ENCODE results near the gene EXOC6B. TPM values are rescaled to one million over a fixed set of nuclear protein-coding genes. Genes with fewer than 3 reads are reported as not detected.
A peak's percentile ranks its signal among the peaks of the same experiment; 100 is the strongest.

The EXOC6B gene
- total RNA-seq, 2 experiments from 2014 or later, result 6.8 to 7.6 TPM

- Mint-ChIP-seq H3K27me3 (peaks cover 5% of the 10 kb centered on the region), H3K36me3 (no peaks in the 10 kb centered on the region), H3K4me1 (no peaks in the 10 kb centered on the region)
Measured at GRCh38 chr2:72841462-72842125, 15.8 kb upstream of the EXOC6B start.

GRCh38 chr2:72840066-72840465, 14.2 kb upstream of the EXOC6B start:
- H3K27ac Mint-ChIP-seq, result no peak overlapping the region
- H3K4me1 Mint-ChIP-seq, result no peaks in the 10 kb centered on the region
- no peak for DNase-seq
- no peak overlapping the region for H3K4me3 Mint-ChIP-seq
- H3K36me3 Mint-ChIP-seq, result no peaks in the 10 kb centered on the region
- peaks cover 5% of the 10 kb centered on the region for H3K27me3 Mint-ChIP-seq
- H3K9me3 Mint-ChIP-seq, result no peaks in the 10 kb centered on the region

More at GRCh38 chr2:72841462-72842125, 15.8 kb upstream of the EXOC6B start:
- Mint-ChIP-seq H3K4me3 (no peak overlapping the region), H3K27ac (no peak overlapping the region), H3K9me3 (no peaks in the 10 kb centered on the region)
- DNase-seq, result no peak

- peaks cover 5% of the 10 kb centered on the region for H3K4me1 Mint-ChIP-seq
- no peak overlapping the region for H3K4me3 Mint-ChIP-seq
- H3K27me3 Mint-ChIP-seq, result peaks cover 5% of the 10 kb centered on the region
- H3K36me3 Mint-ChIP-seq, result no peaks in the 10 kb centered on the region
- no peaks in the 10 kb centered on the region for H3K9me3 Mint-ChIP-seq
- H3K27ac Mint-ChIP-seq, result no peak overlapping the region
- DNase-seq, result no peak
Measured at GRCh38 chr2:72837171-72837570, 11.3 kb upstream of the EXOC6B start.

GRCh38 chr2:72835403-72835802, 9.6 kb upstream of the EXOC6B start:
- no peak overlapping the region for H3K4me3 Mint-ChIP-seq
- no peak overlapping the region for H3K27ac Mint-ChIP-seq
- H3K9me3 Mint-ChIP-seq, result no peaks in the 10 kb centered on the region
- H3K36me3 Mint-ChIP-seq, result no peaks in the 10 kb centered on the region
- H3K27me3 Mint-ChIP-seq, result no peaks in the 10 kb centered on the region
- H3K4me1 Mint-ChIP-seq, result peaks cover 6% of the 10 kb centered on the region
- DNase-seq, result no peak

GRCh38 chr2:72834596-72834995, 8.8 kb upstream of the EXOC6B start:
- peaks cover 8% of the 10 kb centered on the region for H3K4me1 Mint-ChIP-seq
- no peaks in the 10 kb centered on the region for H3K9me3 Mint-ChIP-seq
- no peak overlapping the region for H3K4me3 Mint-ChIP-seq
- H3K36me3 Mint-ChIP-seq, result no peaks in the 10 kb centered on the region
- peaks cover 6% of the 10 kb centered on the region for H3K27me3 Mint-ChIP-seq
- DNase-seq, result no peak
- no peak overlapping the region for H3K27ac Mint-ChIP-seq

GRCh38 chr2:72833084-72833714, 7.4 kb upstream of the EXOC6B start:
- Mint-ChIP-seq H3K36me3 (no peaks in the 10 kb centered on the region), H3K27ac (no peak overlapping the region), H3K27me3 (peaks cover 6% of the 10 kb centered on the region), H3K4me3 (no peak overlapping the region), H3K4me1 (peaks cover 8% of the 10 kb centered on the region), H3K9me3 (no peaks in the 10 kb centered on the region)
- DNase-seq, result no peak

- DNase-seq, result no peak
- Mint-ChIP-seq H3K27me3 (peaks cover 6% of the 10 kb centered on the region), H3K36me3 (no peaks in the 10 kb centered on the region), H3K4me1 (peaks cover 13% of the 10 kb centered on the region), H3K27ac (no peak overlapping the region), H3K9me3 (no peaks in the 10 kb centered on the region), H3K4me3 (no peak overlapping the region)
Measured at GRCh38 chr2:72830273-72830672, 4.4 kb upstream of the EXOC6B start.

GRCh38 chr2:72828840-72829507, 3.1 kb upstream of the EXOC6B start:
- H3K27ac Mint-ChIP-seq, result no peak overlapping the region

GRCh38 chr2:72827966-72828646, 2.3 kb upstream of the EXOC6B start:
- no peak for DNase-seq
- Mint-ChIP-seq H3K4me3 (no peak overlapping the region), H3K9me3 (no peaks in the 10 kb centered on the region), H3K4me1 (peaks cover 22% of the 10 kb centered on the region), H3K27me3 (peaks cover 6% of the 10 kb centered on the region), H3K36me3 (no peaks in the 10 kb centered on the region), H3K27ac (no peak overlapping the region)

More at GRCh38 chr2:72828840-72829507, 3.1 kb upstream of the EXOC6B start:
- H3K4me1 Mint-ChIP-seq, result peaks cover 23% of the 10 kb centered on the region
- no peak for DNase-seq
- H3K27me3 Mint-ChIP-seq, result peaks cover 6% of the 10 kb centered on the region
- H3K4me3 Mint-ChIP-seq, result no peak overlapping the region
- H3K36me3 Mint-ChIP-seq, result no peaks in the 10 kb centered on the region
- no peaks in the 10 kb centered on the region for H3K9me3 Mint-ChIP-seq

GRCh38 chr2:72827487-72827886, 1.7 kb upstream of the EXOC6B start:
- no peak for DNase-seq

GRCh38 chr2:72826156-72826477, 284 bp upstream of the EXOC6B start:
- H3K4me1 Mint-ChIP-seq, result peaks cover 30% of the 10 kb centered on the region

More at GRCh38 chr2:72827487-72827886, 1.7 kb upstream of the EXOC6B start:
- H3K27me3 Mint-ChIP-seq, result peaks cover 6% of the 10 kb centered on the region
- peaks cover 2% of the 10 kb centered on the region for H3K36me3 Mint-ChIP-seq
- H3K4me1 Mint-ChIP-seq, result peaks cover 24% of the 10 kb centered on the region
- no peak overlapping the region for H3K27ac Mint-ChIP-seq
- H3K4me3 Mint-ChIP-seq, result no peak overlapping the region
- no peaks in the 10 kb centered on the region for H3K9me3 Mint-ChIP-seq

GRCh38 chr2:72824224-72824842, 1.5 kb downstream of the EXOC6B start:
- no peak for DNase-seq
- H3K27ac Mint-ChIP-seq, result no peak overlapping the region

More at GRCh38 chr2:72826156-72826477, 284 bp upstream of the EXOC6B start:
- DNase-seq, result no peak
- peak overlapping the region; percentile 88 for H3K4me3 Mint-ChIP-seq
- H3K27ac Mint-ChIP-seq, result peak overlapping the region; percentile 56
- H3K9me3 Mint-ChIP-seq, result no peaks in the 10 kb centered on the region
- H3K36me3 Mint-ChIP-seq, result peaks cover 9% of the 10 kb centered on the region
- peaks cover 6% of the 10 kb centered on the region for H3K27me3 Mint-ChIP-seq

GRCh38 chr2:72822794-72823193, 3.0 kb downstream of the EXOC6B start:
- no peak for DNase-seq
- H3K4me3 Mint-ChIP-seq, result no peak overlapping the region
- H3K36me3 Mint-ChIP-seq, result peaks cover 12% of the 10 kb centered on the region
- no peaks in the 10 kb centered on the region for H3K9me3 Mint-ChIP-seq
- H3K4me1 Mint-ChIP-seq, result peaks cover 33% of the 10 kb centered on the region
- H3K27me3 Mint-ChIP-seq, result no peaks in the 10 kb centered on the region
- no peak overlapping the region for H3K27ac Mint-ChIP-seq

More at GRCh38 chr2:72824224-72824842, 1.5 kb downstream of the EXOC6B start:
- Mint-ChIP-seq H3K9me3 (no peaks in the 10 kb centered on the region), H3K4me1 (peaks cover 32% of the 10 kb centered on the region), H3K36me3 (peaks cover 12% of the 10 kb centered on the region), H3K4me3 (peak overlapping the region; percentile 89), H3K27me3 (no peaks in the 10 kb centered on the region)

- Mint-ChIP-seq H3K9me3 (no peaks in the 10 kb centered on the region), H3K27ac (no peak overlapping the region), H3K27me3 (no peaks in the 10 kb centered on the region), H3K36me3 (peaks cover 12% of the 10 kb centered on the region), H3K4me3 (no peak overlapping the region), H3K4me1 (peaks cover 35% of the 10 kb centered on the region)
- DNase-seq, result no peak
Measured at GRCh38 chr2:72821983-72822382, 3.9 kb downstream of the EXOC6B start.

GRCh38 chr2:72821118-72821517, 4.7 kb downstream of the EXOC6B start:
- Mint-ChIP-seq H3K4me3 (no peak overlapping the region), H3K9me3 (no peaks in the 10 kb centered on the region), H3K27me3 (no peaks in the 10 kb centered on the region), H3K27ac (no peak overlapping the region), H3K4me1 (peaks cover 35% of the 10 kb centered on the region), H3K36me3 (peaks cover 12% of the 10 kb centered on the region)
- no peak for DNase-seq

Measured in activated naive CD8-positive, alpha-beta T cell treated with anti-CD3 and anti-CD28 coated beads for 36 hours (primary cell).